Brain microvascular endothelial cell (primary cell): ENCODE measurements around the gene CTNS.

Source experiments
- DNase-seq: peaks from one replicate; pipeline ENCODE4 v3.0.0-alpha.2; 2020
- H3K27ac ChIP-seq: fragments of 250-450 bp; sonication (Bioruptor Pico); 2 replicates; pipeline ENCODE4 v1.5.1; 2020; ENCODE audit warnings: mild to moderate bottlenecking, moderate library complexity
- H3K27me3 ChIP-seq: fragments of 250-450 bp; sonication (Bioruptor Pico); replicated peaks from 2 replicates; pipeline ENCODE4 v1.5.1; 2020; ENCODE audit warnings: mild to moderate bottlenecking
- H3K36me3 ChIP-seq: fragments of 250-450 bp; sonication (Bioruptor Pico); replicated peaks from 2 replicates; pipeline ENCODE4 v1.5.1; 2020; ENCODE audit warnings: mild to moderate bottlenecking
- H3K4me3 ChIP-seq: 2 replicates; pipeline ENCODE4 v1.5.1; 2011; ENCODE audit warnings: low read depth, mild to moderate bottlenecking, control low read depth, low read length, moderate library complexity
- CTCF ChIP-seq: IDR thresholded peaks from 2 replicates; pipeline ENCODE4 v1.5.1; 2011; ENCODE audit warnings: low read depth, mild to moderate bottlenecking, moderate library complexity, low read length, control low read depth, inconsistent platforms; ENCODE audit errors: missing control alignments
- in situ Hi-C: cut with HindIII; loops from 2 replicates; pipeline ENCODE4 v1.10.0; 2017; ENCODE audit warnings: low sequenced_read_pairs, low pct_ligation_motif_present

The CTNS gene

DNA sequence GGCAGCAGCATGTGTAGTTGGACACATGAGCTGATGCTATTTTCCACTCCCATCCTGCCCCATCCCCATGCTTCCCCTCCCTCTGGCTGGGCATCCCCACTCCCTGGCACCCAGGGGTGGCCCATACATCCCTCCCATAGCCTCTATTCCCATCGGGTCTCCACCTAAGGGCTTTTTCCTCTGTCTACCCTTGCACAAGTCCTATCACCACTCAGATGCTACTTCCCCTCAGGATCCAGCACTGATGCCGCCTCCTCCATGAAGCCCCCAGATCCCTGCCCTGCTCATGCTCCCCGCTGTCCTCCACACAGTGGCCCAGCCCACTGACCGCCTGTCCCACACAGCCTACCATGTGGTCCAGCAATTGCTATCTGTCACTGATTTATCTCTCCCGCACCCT lies 43.2 kb upstream of the CTNS start:
- in situ Hi-C loops: no loop called here
- Histone ChIP-seq H3K4me3 (no peak overlapping the region), H3K36me3 (no peaks in the 10 kb centered on the region), H3K27ac (no peak overlapping the region), H3K27me3 (no peaks in the 10 kb centered on the region)
- no peak for DNase-seq
- TF ChIP-seq CTCF: no peak

DNA sequence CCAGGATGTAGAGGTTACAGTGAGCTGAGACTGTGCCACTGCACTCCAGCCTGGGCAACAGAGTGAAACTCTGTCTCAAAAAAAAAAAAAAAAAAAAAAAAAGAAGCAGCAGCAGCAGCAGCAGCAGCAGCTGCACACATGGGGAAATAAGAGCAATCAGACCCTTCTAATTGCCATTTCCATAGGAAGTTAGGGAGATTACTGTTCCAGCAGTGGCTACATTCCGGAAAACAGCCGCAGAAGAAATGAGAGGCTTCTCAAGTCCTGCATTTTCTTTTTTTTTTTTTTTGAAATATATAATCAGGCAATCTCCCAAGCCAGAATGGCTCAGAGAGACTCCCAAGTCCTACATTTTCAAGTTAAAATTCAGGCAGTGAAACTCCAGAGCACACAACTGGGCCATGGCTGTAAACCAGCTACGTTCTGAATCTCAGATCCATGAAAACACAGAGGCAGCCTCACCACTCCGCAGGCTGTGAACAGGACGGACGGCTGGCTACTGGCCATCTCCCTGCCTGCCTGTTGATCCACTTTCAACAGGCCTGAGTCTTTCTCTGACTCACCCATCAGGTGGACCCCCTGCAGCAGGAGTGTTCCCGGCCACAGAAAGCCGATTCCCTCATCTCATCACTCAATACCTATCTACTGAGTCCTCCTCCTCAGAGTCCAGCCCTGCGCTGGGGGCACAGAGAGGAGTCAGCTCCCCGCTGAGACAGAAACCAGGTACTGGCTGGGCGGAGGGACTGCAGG lies 42.3 kb upstream of the CTNS start:
- H3K4me3 ChIP-seq: no peak overlapping the region
- H3K27ac ChIP-seq: no peak overlapping the region
- in situ Hi-C loops: no loop called here
- no peaks in the 10 kb centered on the region for H3K27me3 ChIP-seq
- peak; percentile 70 for DNase-seq
- H3K36me3 ChIP-seq: no peaks in the 10 kb centered on the region
- no peak for TF ChIP-seq CTCF

DNA sequence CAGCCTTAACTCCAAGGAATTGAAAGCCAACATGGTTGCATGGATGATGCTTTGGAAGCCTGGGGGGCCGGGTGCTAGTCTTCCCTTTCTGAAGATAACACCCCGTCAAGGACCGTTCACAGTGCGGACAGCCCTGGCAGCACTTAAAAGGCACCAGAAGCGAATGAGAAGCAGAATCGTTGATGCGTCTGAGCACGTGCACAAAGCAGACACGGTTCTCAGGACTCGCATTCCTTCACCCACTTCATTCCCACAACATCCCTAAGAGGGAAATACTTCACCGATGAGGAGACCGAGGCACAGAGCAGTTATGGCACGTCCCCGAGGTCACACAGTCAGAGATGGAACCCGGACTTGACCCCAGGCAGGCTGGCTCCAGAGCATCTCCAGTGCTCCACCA lies 41.6 kb upstream of the CTNS start:
- Histone ChIP-seq H3K27ac (no peak overlapping the region), H3K36me3 (no peaks in the 10 kb centered on the region), H3K27me3 (no peaks in the 10 kb centered on the region), H3K4me3 (no peak overlapping the region)
- TF ChIP-seq CTCF: no peak
- in situ Hi-C loops: no loop called here
- no peak for DNase-seq

- Histone ChIP-seq H3K4me3 (no peak overlapping the region), H3K27ac (no peak overlapping the region), H3K36me3 (no peaks in the 10 kb centered on the region), H3K27me3 (no peaks in the 10 kb centered on the region)
- no peak for DNase-seq
- no peak for TF ChIP-seq CTCF
- in situ Hi-C loops: no loop called here
Observed at GRCh38 chr17:3596804-3597464, 39.6 kb upstream of the CTNS start.

DNA sequence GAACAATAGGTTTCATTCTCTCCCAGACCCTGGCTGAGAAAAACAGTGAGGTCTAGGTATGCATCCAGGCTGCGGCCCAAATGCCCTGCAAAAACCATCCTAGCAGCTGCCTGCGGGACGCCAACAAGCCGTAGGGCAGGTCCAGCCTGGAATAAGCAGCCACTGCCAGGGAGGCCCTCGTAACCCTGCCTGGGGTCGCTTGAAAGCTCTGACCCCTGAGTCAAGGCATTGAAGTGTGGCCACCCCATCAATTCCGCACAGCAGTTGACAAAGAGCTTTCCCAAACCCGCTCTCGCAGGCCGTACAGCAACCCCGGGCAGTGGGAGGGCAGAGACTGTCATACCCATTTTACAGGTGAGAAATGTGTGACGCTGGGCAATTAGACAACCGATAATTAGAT lies 38.5 kb upstream of the CTNS start:
- no peak overlapping the region for H3K4me3 ChIP-seq
- TF ChIP-seq CTCF: no peak

More for the DNA sequence above, 38.5 kb upstream of the CTNS start:
- H3K27me3 ChIP-seq: no peaks in the 10 kb centered on the region
- no peaks in the 10 kb centered on the region for H3K36me3 ChIP-seq
- no peak overlapping the region for H3K27ac ChIP-seq
- in situ Hi-C loops: no loop called here
- DNase-seq: no peak
